HEK293 (cell line): ENCODE results near the gene ARL15.

Experiments used
- CTCF ChIA-PET: fragments of 350-600 bp; formaldehyde crosslinking; extraction: SDS; loops from one replicate; lab custom pipeline; 2021; ENCODE audit warnings: antibody characterized with exemption; lab: Yijun Ruan, JAX
- POLR2A ChIA-PET: fragments of 300-600 bp; formaldehyde crosslinking; extraction: SDS; loops from one replicate; lab custom pipeline; 2020; ENCODE audit warnings: antibody characterized with exemption, inconsistent platforms; lab: Yijun Ruan, JAX
- H3K27ac ChIP-seq: fragments of 200-500 bp; sonication (Bioruptor generic); 2 replicates; pipeline ENCODE4 v1.5.1; 2014; ENCODE audit warnings: low read depth, low read length, control low read depth, inconsistent platforms; ENCODE audit errors: extremely low read depth
- H3K36me3 ChIP-seq, 2 experiments: fragments of 200-500 bp in 1 of 2; sonication (Bioruptor generic) in 1 of 2; 1 replicate in 1 of 2; 2 replicates in 1 of 2; pipeline ENCODE4 v1.5.1; 2014 to 2017; ENCODE audit warnings: inconsistent platforms in 2 of 2, low read length in 2 of 2; ENCODE audit not compliant: control insufficient read depth in 2 of 2, insufficient read depth in 1 of 2
- H3K4me1 ChIP-seq: fragments of 200-500 bp; sonication (Bioruptor generic); 2 replicates; pipeline ENCODE4 v1.5.1; 2014; ENCODE audit warnings: mild to moderate bottlenecking, low read length, inconsistent platforms; ENCODE audit not compliant: control insufficient read depth, insufficient read depth
- H3K4me3 ChIP-seq: 2 replicates; pipeline ENCODE4 v1.5.1; 2011; ENCODE audit warnings: low read depth, mild to moderate bottlenecking, control low read depth, low read length, moderate library complexity
- H3K9me3 ChIP-seq: fragments of 200-500 bp; sonication (Bioruptor generic); 2 replicates; pipeline ENCODE4 v1.5.1; 2014; ENCODE audit warnings: low read depth, low read length, inconsistent platforms; ENCODE audit not compliant: control insufficient read depth, insufficient read depth
- EGR2 ChIP-seq: fragments of 450-650 bp; formaldehyde crosslinking; IDR thresholded peaks from 2 replicates; pipeline ENCODE4 v1.5.1; 2016; ENCODE audit warnings: low read depth, missing biosample characterization, missing genetic modification characterization
- GLI4 ChIP-seq: fragments of 450-650 bp; formaldehyde crosslinking; IDR thresholded peaks from 2 replicates; pipeline ENCODE4 v1.5.1; 2016; ENCODE audit warnings: missing biosample characterization, missing genetic modification characterization
- KLF1 ChIP-seq: fragments of 450-650 bp; formaldehyde crosslinking; IDR thresholded peaks from 2 replicates; pipeline ENCODE4 v1.5.1; 2016; ENCODE audit warnings: missing biosample characterization, missing genetic modification characterization
- KLF7 ChIP-seq: fragments of 450-650 bp; formaldehyde crosslinking; IDR thresholded peaks from 2 replicates; pipeline ENCODE4 v1.5.1; 2016; ENCODE audit warnings: missing biosample characterization, missing genetic modification characterization, borderline replicate concordance
- REPIN1 ChIP-seq: fragments of 450-650 bp; formaldehyde crosslinking; IDR thresholded peaks from 2 replicates; pipeline ENCODE4 v1.5.1; 2017; ENCODE audit warnings: missing biosample characterization, missing genetic modification characterization, low read depth
- TRIM28 ChIP-seq: IDR thresholded peaks from 2 replicates; pipeline ENCODE4 v1.6.1; 2011; ENCODE audit warnings: low read length, control low read depth, borderline replicate concordance
- ZBTB20 ChIP-seq: fragments of 450-650 bp; formaldehyde crosslinking; IDR thresholded peaks from 2 replicates; pipeline ENCODE4 v1.5.1; 2016; ENCODE audit warnings: missing biosample characterization, missing genetic modification characterization
- ZBTB21 ChIP-seq: fragments of 450-650 bp; formaldehyde crosslinking; IDR thresholded peaks from 2 replicates; pipeline ENCODE4 v1.5.1; 2017; ENCODE audit warnings: missing biosample characterization, missing genetic modification characterization
- ZNF2 ChIP-seq: fragments of 450-650 bp; formaldehyde crosslinking; IDR thresholded peaks from 2 replicates; pipeline ENCODE4 v1.5.1; 2016; ENCODE audit warnings: missing biosample characterization, missing genetic modification characterization
- ZNF214 ChIP-seq: fragments of 450-650 bp; formaldehyde crosslinking; IDR thresholded peaks from 2 replicates; pipeline ENCODE4 v1.5.1; 2017; ENCODE audit warnings: missing biosample characterization, mild to moderate bottlenecking, missing genetic modification characterization, borderline replicate concordance
- ZNF239 ChIP-seq: fragments of 450-650 bp; formaldehyde crosslinking; IDR thresholded peaks from 2 replicates; pipeline ENCODE4 v1.5.1; 2016; ENCODE audit warnings: missing biosample characterization, missing genetic modification characterization
- ZNF366 ChIP-seq: fragments of 450-650 bp; formaldehyde crosslinking; conservative IDR thresholded peaks from 2 replicates; pipeline ENCODE4 v1.5.1; 2016; ENCODE audit warnings: missing biosample characterization, missing genetic modification characterization
- ZNF510 ChIP-seq: fragments of 450-650 bp; formaldehyde crosslinking; IDR thresholded peaks from 2 replicates; pipeline ENCODE4 v1.5.1; 2018; ENCODE audit warnings: mild to moderate bottlenecking, missing genetic modification characterization, missing biosample characterization; ENCODE audit not compliant: insufficient replicate concordance
- ZNF514 ChIP-seq: fragments of 450-650 bp; formaldehyde crosslinking; IDR thresholded peaks from 2 replicates; pipeline ENCODE4 v1.5.1; 2016; ENCODE audit warnings: missing biosample characterization, missing genetic modification characterization
- ZNF549 ChIP-seq: fragments of 450-650 bp; IDR thresholded peaks from 2 replicates; pipeline ENCODE4 v1.5.1; 2018; ENCODE audit warnings: missing biosample characterization, missing genetic modification characterization, mild to moderate bottlenecking, inconsistent platforms, moderate library complexity
- ZNF555 ChIP-seq: fragments of 450-650 bp; formaldehyde crosslinking; conservative IDR thresholded peaks from 2 replicates; pipeline ENCODE4 v1.5.1; 2017; ENCODE audit warnings: missing biosample characterization, mild to moderate bottlenecking, missing genetic modification characterization, inconsistent platforms
- ZNF596 ChIP-seq: fragments of 450-650 bp; IDR thresholded peaks from 2 replicates; pipeline ENCODE4 v1.5.0; 2018; ENCODE audit warnings: missing biosample characterization, mild to moderate bottlenecking, missing genetic modification characterization, moderate library complexity
- ZNF626 ChIP-seq: fragments of 450-650 bp; sonication (Bioruptor Pico); formaldehyde crosslinking; IDR thresholded peaks from 2 replicates; pipeline ENCODE4 v1.5.1; 2018; ENCODE audit warnings: missing biosample characterization, missing genetic modification characterization, inconsistent platforms
- ZNF660 ChIP-seq: fragments of 450-650 bp; IDR thresholded peaks from 2 replicates; pipeline ENCODE4 v1.5.1; 2018; ENCODE audit warnings: missing biosample characterization, mild to moderate bottlenecking, missing genetic modification characterization
- ZNF791 ChIP-seq: fragments of 450-650 bp; formaldehyde crosslinking; IDR thresholded peaks from 2 replicates; pipeline ENCODE4 v1.5.1; 2016; ENCODE audit warnings: missing biosample characterization, missing genetic modification characterization
- ZNF837 ChIP-seq: fragments of 450-650 bp; formaldehyde crosslinking; IDR thresholded peaks from 2 replicates; pipeline ENCODE4 v1.5.1; 2016; ENCODE audit warnings: missing biosample characterization, missing genetic modification characterization
- ZSCAN23 ChIP-seq: fragments of 450-650 bp; formaldehyde crosslinking; IDR thresholded peaks from 2 replicates; pipeline ENCODE4 v1.5.1; 2016; ENCODE audit warnings: missing biosample characterization, missing genetic modification characterization
- ZXDB ChIP-seq: fragments of 450-650 bp; formaldehyde crosslinking; IDR thresholded peaks from 2 replicates; pipeline ENCODE4 v1.5.1; 2016; ENCODE audit warnings: missing biosample characterization, missing genetic modification characterization
- TF ChIP-seq, protein P1 (sequence below): fragments of 450-650 bp; formaldehyde crosslinking; IDR thresholded peaks from 2 replicates; pipeline ENCODE4 v1.5.1; 2016; ENCODE audit warnings: missing biosample characterization, missing genetic modification characterization
- TF ChIP-seq, protein P2 (sequence below): fragments of 450-650 bp; formaldehyde crosslinking; optimal IDR thresholded peaks from 2 replicates; pipeline ENCODE3; 2016; ENCODE audit warnings: missing biosample characterization, mild to moderate bottlenecking, missing genetic modification characterization
- TF ChIP-seq, protein P3 (sequence below): fragments of 450-650 bp; formaldehyde crosslinking; IDR thresholded peaks from 2 replicates; pipeline ENCODE4 v1.5.1; 2017; ENCODE audit warnings: missing biosample characterization, missing genetic modification characterization
- TF ChIP-seq, protein P4 (sequence below): fragments of 450-650 bp; formaldehyde crosslinking; IDR thresholded peaks from 2 replicates; pipeline ENCODE4 v1.5.1; 2016; ENCODE audit warnings: missing biosample characterization, missing genetic modification characterization
- TF ChIP-seq, protein P5 (sequence below): fragments of 450-650 bp; formaldehyde crosslinking; IDR thresholded peaks from 2 replicates; pipeline ENCODE4 v1.5.1; 2016; ENCODE audit warnings: missing biosample characterization, missing genetic modification characterization, low read depth
- TF ChIP-seq, protein P6 (sequence below): fragments of 450-650 bp; IDR thresholded peaks from 2 replicates; pipeline ENCODE4 v1.5.1; 2018; ENCODE audit warnings: missing biosample characterization, mild to moderate bottlenecking, missing genetic modification characterization
- TF ChIP-seq, protein P7 (sequence below): fragments of 450-650 bp; formaldehyde crosslinking; IDR thresholded peaks from 2 replicates; pipeline ENCODE4 v1.5.1; 2016; ENCODE audit warnings: missing biosample characterization, missing genetic modification characterization

ARL15 gene

DNA sequence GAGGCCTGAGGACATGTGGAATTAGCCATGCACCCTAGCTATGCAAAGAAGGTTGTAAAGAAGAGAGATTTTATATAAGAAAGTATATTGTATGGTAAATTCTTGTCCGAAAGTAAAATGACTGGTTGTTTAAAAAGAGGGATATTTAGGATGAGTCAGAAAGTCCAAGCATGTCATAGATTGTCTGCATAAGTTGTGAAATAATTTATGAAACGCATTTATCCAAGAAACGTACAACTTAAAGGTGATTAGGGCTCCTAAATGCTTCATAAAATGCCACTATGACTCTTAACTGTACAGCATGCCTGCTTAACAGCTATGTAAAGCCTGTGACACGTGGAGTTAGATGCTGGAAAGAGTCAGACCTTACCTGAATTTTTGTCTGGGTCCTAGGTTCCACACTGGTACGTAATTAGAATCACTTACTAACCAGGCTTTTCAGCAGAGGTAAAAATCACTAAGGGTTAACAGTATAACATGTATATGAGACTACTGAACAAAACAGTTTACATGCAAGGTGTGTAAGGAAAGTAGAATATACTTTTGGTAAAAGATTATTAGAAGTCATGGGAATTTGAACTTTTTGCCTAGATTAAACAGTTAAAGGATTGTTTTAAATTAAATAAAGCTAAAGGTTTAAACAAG lies 37.0 kb upstream of the ARL15 start:
- H3K27ac ChIP-seq = no peak overlapping the region
- no peaks in the 10 kb centered on the region for H3K4me1 ChIP-seq
- ChIA-PET POLR2A (no interaction called here), CTCF (no interaction called here)
- H3K9me3 ChIP-seq = no peaks in the 10 kb centered on the region
- no peak overlapping the region for H3K4me3 ChIP-seq
- no peaks in the 10 kb centered on the region for H3K36me3 ChIP-seq
- TF ChIP-seq ZNF2 (no peak), ZNF214 (tag by site-specific recombination) (no peak), ZNF549 (tag by site-specific recombination) (peak; percentile 76), KLF1 (no peak), ZNF366 (tag by site-specific recombination) (no peak), ZNF596 (tag by site-specific recombination) (no peak), ZNF791 (tag by site-specific recombination) (no peak), ZNF555 (tag by site-specific recombination) (0 out of 2 replicates have a peak, but pooled peaks have one; percentile 7), TRIM28 (peak; percentile 98), EGR2 (tag by site-specific recombination) (no peak), REPIN1 (no peak), GLI4 (tag by site-specific recombination) (no peak), ZNF660 (0 out of 2 replicates have a peak, but pooled peaks have one; percentile 27), ZNF626 (tag by site-specific recombination) (peak; percentile 95), ZNF510 (peak; percentile 58), ZNF239 (tag by site-specific recombination) (no peak), ZXDB (no peak), ZBTB20 (tag by site-specific recombination) (no peak), ZNF514 (tag by site-specific recombination) (no peak), ZSCAN23 (tag by site-specific recombination) (no peak), ZBTB21 (no peak), KLF7 (tag by site-specific recombination) (no peak), ZNF837 (tag by site-specific recombination) (no peak)
- TF ChIP-seq, protein P1, sequence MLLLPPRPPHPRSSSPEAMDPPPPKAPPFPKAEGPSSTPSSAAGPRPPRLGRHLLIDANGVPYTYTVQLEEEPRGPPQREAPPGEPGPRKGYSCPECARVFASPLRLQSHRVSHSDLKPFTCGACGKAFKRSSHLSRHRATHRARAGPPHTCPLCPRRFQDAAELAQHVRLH (tag by site-specific recombination) = no peak
- TF ChIP-seq, protein P2, sequence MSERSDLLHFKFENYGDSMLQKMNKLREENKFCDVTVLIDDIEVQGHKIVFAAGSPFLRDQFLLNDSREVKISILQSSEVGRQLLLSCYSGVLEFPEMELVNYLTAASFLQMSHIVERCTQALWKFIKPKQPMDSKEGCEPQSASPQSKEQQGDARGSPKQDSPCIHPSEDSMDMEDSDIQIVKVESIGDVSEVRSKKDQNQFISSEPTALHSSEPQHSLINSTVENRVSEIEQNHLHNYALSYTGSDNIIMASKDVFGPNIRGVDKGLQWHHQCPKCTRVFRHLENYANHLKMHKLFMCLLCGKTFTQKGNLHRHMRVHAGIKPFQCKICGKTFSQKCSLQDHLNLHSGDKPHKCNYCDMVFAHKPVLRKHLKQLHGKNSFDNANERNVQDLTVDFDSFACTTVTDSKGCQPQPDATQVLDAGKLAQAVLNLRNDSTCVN (tag by site-specific recombination) = no peak
- TF ChIP-seq, protein P3, sequence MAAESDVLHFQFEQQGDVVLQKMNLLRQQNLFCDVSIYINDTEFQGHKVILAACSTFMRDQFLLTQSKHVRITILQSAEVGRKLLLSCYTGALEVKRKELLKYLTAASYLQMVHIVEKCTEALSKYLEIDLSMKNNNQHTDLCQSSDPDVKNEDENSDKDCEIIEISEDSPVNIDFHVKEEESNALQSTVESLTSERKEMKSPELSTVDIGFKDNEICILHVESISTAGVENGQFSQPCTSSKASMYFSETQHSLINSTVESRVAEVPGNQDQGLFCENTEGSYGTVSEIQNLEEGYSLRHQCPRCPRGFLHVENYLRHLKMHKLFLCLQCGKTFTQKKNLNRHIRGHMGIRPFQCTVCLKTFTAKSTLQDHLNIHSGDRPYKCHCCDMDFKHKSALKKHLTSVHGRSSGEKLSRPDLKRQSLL (tag by site-specific recombination) = no peak
- TF ChIP-seq, protein P4, sequence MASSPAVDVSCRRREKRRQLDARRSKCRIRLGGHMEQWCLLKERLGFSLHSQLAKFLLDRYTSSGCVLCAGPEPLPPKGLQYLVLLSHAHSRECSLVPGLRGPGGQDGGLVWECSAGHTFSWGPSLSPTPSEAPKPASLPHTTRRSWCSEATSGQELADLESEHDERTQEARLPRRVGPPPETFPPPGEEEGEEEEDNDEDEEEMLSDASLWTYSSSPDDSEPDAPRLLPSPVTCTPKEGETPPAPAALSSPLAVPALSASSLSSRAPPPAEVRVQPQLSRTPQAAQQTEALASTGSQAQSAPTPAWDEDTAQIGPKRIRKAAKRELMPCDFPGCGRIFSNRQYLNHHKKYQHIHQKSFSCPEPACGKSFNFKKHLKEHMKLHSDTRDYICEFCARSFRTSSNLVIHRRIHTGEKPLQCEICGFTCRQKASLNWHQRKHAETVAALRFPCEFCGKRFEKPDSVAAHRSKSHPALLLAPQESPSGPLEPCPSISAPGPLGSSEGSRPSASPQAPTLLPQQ (tag by site-specific recombination) = no peak
- TF ChIP-seq, protein P5, sequence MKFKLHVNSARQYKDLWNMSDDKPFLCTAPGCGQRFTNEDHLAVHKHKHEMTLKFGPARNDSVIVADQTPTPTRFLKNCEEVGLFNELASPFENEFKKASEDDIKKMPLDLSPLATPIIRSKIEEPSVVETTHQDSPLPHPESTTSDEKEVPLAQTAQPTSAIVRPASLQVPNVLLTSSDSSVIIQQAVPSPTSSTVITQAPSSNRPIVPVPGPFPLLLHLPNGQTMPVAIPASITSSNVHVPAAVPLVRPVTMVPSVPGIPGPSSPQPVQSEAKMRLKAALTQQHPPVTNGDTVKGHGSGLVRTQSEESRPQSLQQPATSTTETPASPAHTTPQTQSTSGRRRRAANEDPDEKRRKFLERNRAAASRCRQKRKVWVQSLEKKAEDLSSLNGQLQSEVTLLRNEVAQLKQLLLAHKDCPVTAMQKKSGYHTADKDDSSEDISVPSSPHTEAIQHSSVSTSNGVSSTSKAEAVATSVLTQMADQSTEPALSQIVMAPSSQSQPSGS (tag by site-specific recombination) = no peak
- TF ChIP-seq, protein P6, sequence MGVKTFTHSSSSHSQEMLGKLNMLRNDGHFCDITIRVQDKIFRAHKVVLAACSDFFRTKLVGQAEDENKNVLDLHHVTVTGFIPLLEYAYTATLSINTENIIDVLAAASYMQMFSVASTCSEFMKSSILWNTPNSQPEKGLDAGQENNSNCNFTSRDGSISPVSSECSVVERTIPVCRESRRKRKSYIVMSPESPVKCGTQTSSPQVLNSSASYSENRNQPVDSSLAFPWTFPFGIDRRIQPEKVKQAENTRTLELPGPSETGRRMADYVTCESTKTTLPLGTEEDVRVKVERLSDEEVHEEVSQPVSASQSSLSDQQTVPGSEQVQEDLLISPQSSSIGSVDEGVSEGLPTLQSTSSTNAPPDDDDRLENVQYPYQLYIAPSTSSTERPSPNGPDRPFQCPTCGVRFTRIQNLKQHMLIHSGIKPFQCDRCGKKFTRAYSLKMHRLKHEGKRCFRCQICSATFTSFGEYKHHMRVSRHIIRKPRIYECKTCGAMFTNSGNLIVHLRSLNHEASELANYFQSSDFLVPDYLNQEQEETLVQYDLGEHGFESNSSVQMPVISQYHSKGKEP (tag by site-specific recombination) = no peak
- TF ChIP-seq, protein P7, sequence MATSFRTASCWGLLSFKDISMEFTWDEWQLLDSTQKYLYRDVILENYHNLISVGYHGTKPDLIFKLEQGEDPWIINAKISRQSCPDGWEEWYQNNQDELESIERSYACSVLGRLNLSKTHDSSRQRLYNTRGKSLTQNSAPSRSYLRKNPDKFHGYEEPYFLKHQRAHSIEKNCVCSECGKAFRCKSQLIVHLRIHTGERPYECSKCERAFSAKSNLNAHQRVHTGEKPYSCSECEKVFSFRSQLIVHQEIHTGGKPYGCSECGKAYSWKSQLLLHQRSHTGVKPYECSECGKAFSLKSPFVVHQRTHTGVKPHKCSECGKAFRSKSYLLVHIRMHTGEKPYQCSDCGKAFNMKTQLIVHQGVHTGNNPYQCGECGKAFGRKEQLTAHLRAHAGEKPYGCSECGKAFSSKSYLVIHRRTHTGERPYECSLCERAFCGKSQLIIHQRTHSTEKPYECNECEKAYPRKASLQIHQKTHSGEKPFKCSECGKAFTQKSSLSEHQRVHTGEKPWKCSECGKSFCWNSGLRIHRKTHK = 0 out of 2 replicates have a peak, but pooled peaks have one; percentile 35
